Ishikawa (cell line): ENCODE data around the gene DUSP23.

Experiments used
- CEBPB ChIP-seq: IDR thresholded peaks from 2 replicates; pipeline ENCODE4 v1.6.1; 2012
- CREB1 ChIP-seq: IDR thresholded peaks from 2 replicates; pipeline ENCODE4 v1.6.1; 2012; ENCODE audit warnings: low read depth
- EGR1 ChIP-seq: IDR thresholded peaks from 2 replicates; pipeline ENCODE4 v1.6.1; 2012
- EP300 ChIP-seq: IDR thresholded peaks from 2 replicates; pipeline ENCODE4 v1.6.1; 2012; ENCODE audit warnings: borderline replicate concordance
- FOXM1 ChIP-seq: IDR thresholded peaks from 2 replicates; pipeline ENCODE4 v1.6.1; 2012; ENCODE audit warnings: low read depth, borderline replicate concordance
- NFIC ChIP-seq: IDR thresholded peaks from 2 replicates; pipeline ENCODE4 v1.6.1; 2012
- RAD21 ChIP-seq: IDR thresholded peaks from 2 replicates; pipeline ENCODE4 v1.6.1; 2012; ENCODE audit warnings: low read depth
- TAF1 ChIP-seq: IDR thresholded peaks from 2 replicates; pipeline ENCODE4 v1.6.1; 2012; ENCODE audit warnings: low read depth, mild to moderate bottlenecking
- TCF12 ChIP-seq: IDR thresholded peaks from 2 replicates; pipeline ENCODE4 v1.6.1; 2012; ENCODE audit warnings: low read depth
- TEAD4 ChIP-seq: IDR thresholded peaks from 2 replicates; pipeline ENCODE4 v1.6.1; 2012
- YY1 ChIP-seq: IDR thresholded peaks from 2 replicates; pipeline ENCODE4 v1.6.1; 2012; ENCODE audit warnings: low read depth
- TF ChIP-seq, protein P1 (sequence below): IDR thresholded peaks from 2 replicates; pipeline ENCODE4 v1.6.1; 2012; ENCODE audit warnings: low read depth, mild to moderate bottlenecking
- TF ChIP-seq, protein P2 (sequence below): IDR thresholded peaks from 2 replicates; pipeline ENCODE4 v1.6.1; 2012
- TF ChIP-seq, protein P3 (sequence below): IDR thresholded peaks from 2 replicates; pipeline ENCODE4 v1.6.1; 2012

- no peak for TF ChIP-seq EGR1
- TF ChIP-seq TAF1, result no peak
- TF ChIP-seq, protein P1, sequence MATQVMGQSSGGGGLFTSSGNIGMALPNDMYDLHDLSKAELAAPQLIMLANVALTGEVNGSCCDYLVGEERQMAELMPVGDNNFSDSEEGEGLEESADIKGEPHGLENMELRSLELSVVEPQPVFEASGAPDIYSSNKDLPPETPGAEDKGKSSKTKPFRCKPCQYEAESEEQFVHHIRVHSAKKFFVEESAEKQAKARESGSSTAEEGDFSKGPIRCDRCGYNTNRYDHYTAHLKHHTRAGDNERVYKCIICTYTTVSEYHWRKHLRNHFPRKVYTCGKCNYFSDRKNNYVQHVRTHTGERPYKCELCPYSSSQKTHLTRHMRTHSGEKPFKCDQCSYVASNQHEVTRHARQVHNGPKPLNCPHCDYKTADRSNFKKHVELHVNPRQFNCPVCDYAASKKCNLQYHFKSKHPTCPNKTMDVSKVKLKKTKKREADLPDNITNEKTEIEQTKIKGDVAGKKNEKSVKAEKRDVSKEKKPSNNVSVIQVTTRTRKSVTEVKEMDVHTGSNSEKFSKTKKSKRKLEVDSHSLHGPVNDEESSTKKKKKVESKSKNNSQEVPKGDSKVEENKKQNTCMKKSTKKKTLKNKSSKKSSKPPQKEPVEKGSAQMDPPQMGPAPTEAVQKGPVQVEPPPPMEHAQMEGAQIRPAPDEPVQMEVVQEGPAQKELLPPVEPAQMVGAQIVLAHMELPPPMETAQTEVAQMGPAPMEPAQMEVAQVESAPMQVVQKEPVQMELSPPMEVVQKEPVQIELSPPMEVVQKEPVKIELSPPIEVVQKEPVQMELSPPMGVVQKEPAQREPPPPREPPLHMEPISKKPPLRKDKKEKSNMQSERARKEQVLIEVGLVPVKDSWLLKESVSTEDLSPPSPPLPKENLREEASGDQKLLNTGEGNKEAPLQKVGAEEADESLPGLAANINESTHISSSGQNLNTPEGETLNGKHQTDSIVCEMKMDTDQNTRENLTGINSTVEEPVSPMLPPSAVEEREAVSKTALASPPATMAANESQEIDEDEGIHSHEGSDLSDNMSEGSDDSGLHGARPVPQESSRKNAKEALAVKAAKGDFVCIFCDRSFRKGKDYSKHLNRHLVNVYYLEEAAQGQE, result no peak
- TF ChIP-seq RAD21, result no peak
- no peak for TF ChIP-seq EP300
- no peak for TF ChIP-seq CEBPB
- no peak for TF ChIP-seq CREB1
- TF ChIP-seq FOXM1, result no peak
- TF ChIP-seq, protein P2, sequence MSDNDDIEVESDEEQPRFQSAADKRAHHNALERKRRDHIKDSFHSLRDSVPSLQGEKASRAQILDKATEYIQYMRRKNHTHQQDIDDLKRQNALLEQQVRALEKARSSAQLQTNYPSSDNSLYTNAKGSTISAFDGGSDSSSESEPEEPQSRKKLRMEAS, result no peak
- no peak for TF ChIP-seq YY1
- no peak for TF ChIP-seq TEAD4
- no peak for TF ChIP-seq NFIC
- no peak for TF ChIP-seq TCF12
- TF ChIP-seq, protein P3, sequence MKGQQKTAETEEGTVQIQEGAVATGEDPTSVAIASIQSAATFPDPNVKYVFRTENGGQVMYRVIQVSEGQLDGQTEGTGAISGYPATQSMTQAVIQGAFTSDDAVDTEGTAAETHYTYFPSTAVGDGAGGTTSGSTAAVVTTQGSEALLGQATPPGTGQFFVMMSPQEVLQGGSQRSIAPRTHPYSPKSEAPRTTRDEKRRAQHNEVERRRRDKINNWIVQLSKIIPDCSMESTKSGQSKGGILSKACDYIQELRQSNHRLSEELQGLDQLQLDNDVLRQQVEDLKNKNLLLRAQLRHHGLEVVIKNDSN, result no peak
These were observed 50.0 kb downstream of the DUSP23 start for GRCh38 chr1:159830722-159831121.
